ENCODE measurements around the gene CRIP1.

The CRIP1 gene, protein sequence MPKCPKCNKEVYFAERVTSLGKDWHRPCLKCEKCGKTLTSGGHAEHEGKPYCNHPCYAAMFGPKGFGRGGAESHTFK
- total RNA-seq = 0.96 to 14.3 reads per million in 2 experiments

DNA sequence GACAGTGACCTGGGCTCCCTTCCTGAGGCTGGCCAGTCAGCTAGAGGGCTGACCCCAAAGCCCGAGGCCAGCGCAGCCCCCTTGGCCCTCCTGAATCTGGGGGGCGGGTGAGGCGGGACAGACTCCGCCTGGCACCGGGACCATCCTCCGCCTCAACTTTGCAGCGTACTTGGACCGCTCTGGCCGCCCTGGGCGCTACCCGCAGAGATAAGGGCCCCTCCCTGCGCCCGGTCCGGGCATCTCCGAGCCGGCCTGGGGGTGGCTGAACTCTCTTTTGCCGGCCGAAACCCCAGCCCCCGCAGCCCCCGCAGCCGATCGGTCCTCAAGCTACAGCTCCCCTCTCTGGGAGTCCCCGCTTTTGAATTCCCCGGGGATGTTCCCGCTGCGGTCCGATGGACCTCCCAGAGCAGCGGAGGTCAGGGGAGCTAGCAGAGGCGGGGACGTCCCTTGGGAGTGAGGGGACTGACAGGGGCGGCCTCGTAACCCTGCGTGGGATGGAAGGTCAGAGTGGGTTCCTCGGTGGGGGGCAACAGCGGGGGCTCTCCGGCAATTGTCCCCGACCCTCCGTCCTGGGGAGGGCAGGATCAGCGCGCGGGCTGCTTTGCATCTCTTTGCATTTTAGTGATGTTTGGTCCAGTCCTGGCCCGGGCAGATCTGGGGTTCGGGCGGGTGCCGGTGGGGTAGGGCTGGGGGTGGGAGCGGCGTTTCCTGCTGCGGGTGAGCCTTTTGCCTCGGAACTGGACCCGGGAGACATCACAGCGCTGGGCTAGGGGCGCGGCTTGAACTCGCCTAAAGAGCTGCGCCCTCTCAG is at the start of gene CRIP1:
Gene CRIP1, plus strand, starts transcription at position 724 of the 811 bp plus-strand sequence. CDS start 374 bp downstream, outside the sequence.
- DNase-seq (ENCODE audit: low read depth) = no peak

DNA sequence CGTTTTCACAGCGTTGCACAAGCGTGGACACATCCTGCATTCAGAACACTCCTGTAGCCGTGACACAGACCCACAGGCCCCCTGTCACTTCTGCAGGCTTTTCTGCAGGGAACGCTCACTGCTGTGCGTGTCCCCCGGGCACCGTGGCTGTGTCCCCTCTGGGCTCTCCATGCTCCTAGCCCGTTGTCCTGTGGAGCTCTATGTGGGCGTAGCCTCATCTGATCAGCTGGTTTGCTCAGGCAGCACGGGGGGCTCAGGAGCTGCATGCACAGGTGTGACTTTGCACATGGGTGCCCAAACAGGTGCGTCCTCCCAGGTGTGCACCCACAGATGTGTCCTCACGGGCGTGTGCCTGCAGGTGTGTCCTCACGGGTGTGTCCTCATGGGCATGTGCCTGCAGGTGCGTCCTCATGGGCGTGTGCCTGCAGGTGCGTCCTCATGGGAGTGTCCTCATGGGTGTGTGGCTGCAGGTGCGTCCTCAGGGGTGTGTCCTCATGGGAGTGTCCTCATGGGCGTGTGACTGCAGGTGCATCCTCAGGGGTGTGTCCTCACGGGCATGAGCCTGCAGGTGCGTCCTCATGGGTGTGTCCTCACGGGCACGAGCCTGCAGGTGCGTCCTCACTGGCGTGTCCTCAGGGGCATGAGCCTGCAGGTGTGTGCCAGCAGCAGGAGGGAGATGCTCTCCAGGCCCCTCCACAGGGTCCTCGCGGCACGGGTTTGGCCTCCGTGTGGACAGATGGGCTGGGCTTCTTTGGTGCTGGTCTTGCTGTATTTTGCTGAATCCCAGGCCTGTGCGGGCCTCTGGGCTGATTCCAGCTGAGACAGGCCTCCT is 49.6 kb upstream of the CRIP1 start:
- DNase-seq (ENCODE audit: low read depth) = no peak

DNA sequence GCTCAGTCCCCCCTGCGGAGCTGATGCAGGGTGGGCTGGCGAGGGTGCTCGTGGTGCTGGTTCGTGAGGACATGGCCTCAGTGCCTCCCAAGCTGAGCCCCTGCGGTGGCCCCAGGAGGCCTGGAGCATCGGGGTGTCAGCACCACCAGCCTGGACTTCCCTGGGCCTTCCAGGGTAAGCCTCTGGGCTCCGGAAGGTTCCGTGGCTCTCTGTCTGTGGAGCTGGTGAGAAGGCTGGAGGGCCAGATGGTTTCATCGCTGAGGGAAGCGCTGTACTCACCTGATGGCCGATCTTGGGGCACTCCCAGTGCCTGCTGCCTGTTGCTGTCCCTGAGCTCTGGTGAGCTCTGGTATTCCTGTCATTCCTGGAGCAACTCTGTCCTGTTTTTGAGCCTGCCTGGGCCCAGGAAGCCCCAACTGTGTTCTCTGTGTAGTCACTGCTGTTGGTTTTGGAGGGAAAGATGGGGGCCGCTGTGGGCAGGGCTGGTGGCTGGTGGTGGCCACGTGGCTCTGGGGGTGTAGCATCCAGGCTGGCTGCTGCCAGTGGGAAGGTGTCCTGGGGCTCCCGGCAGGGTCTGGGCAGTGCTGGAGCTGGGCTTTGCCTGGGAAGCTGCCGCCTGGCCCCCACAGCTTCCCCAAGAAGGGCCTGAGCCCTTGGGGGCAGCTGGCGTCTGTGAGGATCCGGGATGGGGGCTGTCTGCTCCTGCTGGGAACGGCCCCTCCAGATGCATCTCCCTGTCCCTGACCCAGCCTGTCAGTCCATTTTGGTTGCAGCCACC is 48.8 kb upstream of the CRIP1 start:
- no peak for DNase-seq (ENCODE audit: low read depth)

DNA sequence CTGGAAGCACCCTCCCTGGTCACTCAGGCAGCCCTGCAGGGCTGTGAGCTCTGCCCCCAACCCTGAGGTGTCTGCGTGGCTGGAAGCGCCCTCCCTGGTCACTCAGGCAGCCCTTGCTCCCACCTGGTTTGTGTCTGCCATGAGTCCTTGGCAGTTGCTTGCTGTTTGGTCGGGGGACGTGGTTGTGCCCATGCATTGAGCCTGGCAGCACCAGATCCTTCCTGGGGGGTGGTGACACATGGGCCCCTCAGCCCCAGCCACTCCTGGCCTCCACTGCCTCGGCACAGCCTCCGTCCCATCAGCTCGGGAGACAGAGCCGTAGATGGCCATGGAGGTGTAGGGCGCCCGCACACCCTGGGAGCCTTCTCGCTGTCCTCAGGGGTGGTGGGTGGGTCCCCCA is 47.5 kb upstream of the CRIP1 start:
- no peak for DNase-seq (ENCODE audit: low read depth)

DNA sequence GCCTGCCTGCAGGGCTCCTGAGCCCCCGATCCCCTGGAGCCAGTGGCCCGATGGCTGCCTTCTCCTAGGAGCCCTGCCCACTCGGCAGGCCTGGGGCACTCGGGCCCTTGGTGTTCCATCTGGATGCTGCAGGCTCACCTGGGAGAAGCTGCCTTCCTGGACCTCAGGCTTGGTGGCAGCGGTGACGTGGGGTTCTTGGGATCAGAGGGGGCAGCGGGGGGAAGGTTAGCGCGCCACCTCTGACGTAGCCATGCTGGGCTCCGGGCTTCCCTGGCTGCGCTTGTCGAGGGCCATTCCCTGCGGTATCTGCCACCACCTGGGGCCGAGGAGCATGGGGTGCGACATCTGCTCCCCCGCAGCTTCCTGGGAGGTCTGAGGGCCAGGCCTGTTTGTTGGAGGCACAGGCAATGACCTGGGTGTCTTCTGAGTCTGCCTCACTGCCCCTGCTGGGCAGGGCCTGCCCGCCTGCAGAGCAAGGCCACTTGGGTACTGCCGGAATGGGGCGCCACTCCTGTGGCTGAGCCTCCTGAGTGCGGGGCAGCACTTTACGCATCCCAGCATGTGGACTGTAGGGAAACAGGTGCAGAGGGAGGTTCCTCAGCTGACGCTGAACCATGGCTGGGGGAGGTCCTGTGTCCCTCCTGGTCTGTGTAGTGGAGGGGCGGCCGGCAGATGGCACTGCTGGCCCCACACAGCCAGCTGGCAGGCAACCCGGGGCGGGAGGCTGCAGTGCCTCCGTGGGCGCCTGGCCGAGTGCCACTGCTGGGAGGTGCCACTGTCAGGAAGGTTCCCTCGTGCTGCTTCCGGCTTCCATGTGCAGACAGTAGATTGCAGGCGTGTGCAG is 46.8 kb upstream of the CRIP1 start:
- no peak for DNase-seq (ENCODE audit: low read depth)

DNA sequence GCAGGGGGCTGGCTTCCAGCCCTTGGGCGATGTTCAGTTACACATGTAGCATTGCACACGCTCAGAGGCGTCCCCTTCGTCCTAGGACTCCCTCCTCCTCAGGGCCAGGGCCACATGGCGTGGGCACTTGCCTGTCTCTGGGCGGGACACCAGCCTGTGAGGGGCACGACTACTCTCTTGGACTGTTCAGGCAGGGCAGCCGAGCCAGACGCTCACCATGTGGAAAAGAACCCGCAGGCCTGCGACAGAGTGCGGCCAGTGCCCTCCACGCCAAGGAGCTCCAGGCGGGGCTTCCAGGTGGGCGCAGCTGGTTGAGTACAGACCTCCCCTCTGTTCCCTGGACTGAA is 46.2 kb upstream of the CRIP1 start:
- DNase-seq (ENCODE audit: low read depth) = no peak

DNA sequence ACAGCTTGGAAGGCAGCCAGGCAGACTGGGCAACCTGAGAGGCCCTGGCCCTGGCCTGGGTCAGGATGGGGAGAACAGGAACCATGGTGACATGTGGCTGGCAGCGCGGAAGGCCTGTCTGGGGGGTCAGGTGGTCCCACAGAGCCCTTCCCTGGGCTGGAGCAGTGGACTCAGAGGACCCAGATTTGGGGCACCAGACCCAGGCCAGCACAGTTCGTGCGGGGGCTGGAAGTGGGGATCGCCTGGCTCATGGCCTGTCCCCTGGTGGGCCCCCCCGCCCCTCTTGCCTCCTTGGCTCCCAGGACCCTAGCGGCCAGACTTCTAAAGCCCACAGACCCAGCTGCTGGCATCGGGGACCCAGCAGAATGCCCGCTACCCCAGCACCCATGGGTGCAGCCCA is 45.7 kb upstream of the CRIP1 start:
- DNase-seq (ENCODE audit: low read depth) = no peak

DNA sequence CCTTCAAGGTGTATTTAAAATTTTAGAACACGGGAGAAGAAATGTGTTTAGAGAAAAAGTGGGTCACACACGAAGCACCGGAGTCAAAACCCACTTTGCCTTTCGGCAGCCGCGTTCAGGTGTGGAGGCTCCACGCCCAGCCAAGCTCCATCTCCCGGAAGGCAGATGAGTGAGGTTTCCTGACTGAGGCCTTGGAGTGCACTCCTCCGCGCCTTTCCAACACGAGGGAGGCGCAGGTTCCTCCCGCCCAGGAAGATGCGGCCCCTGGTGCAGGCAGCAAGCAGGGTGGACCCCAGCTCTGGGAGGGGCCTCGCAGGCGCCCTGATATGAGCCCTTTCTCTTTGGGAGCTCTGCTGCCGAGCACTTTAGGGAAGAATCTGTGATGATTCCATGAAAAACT is 44.6 kb upstream of the CRIP1 start:
- no peak for DNase-seq (ENCODE audit: low read depth)

DNA sequence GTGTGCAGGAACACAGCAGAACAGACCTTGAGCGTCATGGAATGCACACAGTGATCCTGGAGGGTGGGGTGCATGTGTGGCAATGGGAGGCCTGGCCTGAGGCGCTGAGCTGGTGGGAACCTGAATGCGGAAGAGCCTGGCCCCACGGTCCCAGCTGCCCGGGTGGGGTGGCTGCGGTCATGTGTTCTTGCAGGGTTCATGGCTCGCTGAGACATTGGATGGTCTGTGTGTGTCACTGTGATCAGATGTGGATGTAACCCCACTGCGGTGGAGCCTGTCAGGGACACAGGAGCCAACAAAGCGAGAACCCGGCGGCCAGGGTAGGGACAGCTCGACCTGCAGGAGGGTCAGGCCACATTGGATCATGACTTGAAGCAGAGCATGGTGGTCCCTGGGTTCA is 43.9 kb upstream of the CRIP1 start:
- DNase-seq (ENCODE audit: low read depth) = no peak

DNA sequence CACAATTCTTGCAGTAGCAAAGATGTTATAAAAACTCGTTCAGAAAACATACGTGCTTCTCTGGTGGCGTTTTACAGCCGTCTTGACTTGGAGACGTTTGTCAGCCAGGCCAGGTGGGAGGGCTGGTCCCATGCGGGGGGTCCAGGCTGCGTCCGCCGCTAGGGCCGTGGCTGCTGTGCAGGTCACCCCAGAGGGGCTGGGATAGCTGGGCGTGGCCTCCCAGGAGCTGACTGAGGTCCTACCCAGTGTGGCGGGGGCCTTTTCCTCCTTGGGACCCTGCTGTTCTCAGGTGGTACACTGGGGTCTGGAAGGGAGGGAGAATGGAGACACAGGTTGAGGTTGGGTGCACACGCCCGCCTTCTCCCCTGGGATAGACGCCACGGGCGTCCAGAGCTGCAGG is 41.8 kb upstream of the CRIP1 start:
- no peak for DNase-seq (ENCODE audit: low read depth)

DNA sequence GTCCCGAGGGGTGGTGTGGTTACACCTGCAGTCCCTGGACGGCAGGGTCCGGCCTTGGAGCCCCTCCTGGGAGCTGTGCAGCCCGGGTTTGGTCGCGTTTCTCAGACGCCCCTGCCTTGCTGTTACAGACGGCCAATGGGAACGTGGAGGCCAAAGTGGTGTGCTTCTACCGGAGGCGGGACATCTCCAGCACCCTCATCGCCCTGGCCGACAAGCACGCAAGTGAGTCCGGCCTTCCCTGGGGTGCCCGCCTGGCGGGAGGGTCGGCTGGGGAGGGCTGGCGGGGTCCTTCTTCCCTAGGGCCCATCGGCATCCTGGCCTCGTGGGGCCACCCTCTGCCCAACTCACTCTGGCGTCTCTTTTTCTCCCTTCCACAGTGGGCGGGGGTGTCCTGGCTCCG is 41.4 kb upstream of the CRIP1 start:
- DNase-seq (ENCODE audit: low read depth) = no peak

DNA sequence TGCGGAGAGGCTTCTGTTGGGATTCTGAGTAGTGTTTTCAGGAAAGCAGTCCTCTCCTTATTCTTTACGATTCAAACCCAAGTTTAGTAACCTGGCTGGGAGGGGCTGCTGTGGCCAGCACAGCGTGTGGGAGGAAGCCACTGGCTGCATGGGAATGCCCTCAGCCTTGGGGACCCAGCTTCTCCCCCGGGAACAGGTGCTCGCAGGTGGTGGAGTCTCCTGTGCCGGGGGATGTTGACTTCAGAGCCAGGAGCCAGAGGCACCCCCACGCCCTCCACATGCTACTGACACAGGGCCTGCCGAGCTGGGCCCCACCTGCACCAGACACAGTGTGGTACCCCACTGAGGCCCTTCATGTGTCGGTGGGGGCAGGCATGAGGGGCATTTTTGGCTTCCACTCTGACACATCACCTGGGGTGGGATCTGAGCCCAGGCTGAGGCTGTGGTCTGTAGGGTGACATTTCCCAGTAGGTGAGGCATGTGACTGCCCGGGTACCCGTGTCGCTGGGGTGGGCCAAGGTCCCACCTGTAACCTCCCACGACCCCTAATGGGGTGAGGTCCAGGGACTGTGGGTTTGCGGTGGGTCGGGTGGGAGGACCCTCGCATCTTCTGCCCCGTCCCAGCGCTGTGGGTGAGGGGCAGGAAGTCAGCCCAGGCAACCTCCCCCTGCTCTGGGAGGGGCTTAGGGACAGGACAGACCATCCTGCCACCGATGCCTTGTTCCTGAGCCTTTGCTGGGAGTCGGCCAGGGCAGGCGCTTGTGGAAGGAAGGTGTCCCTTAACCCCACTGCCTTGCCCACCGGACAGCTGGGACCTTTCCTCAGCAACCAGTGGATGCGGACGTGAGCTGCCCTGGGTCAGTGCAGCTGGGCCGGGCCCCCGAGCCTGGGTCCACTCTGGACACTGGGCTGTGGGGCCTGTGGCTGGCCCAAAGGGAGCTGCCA is 40.5 kb upstream of the CRIP1 start:
- no peak for DNase-seq (ENCODE audit: low read depth)

DNA sequence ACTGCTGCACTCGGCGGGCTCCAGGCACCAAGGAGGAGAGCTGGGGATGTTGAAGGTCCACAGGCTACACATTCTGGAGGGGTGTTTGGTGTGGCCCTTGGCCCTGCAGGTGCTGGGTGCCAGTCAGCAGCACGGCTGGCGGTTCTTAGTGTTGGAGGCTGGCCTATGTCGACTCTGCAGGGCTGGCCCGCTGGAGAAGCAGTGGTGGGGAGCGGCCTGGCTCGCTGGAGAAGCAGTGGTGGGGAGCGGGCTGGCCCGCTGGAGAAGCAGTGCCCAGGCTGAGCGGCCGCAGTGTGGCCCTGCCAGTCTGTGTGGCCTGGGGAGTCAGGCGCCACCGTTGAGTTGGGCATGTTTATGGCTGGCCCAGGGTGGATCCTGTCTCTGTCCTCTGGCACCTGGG is 39.7 kb upstream of the CRIP1 start:
- no peak for DNase-seq (ENCODE audit: low read depth)

DNA sequence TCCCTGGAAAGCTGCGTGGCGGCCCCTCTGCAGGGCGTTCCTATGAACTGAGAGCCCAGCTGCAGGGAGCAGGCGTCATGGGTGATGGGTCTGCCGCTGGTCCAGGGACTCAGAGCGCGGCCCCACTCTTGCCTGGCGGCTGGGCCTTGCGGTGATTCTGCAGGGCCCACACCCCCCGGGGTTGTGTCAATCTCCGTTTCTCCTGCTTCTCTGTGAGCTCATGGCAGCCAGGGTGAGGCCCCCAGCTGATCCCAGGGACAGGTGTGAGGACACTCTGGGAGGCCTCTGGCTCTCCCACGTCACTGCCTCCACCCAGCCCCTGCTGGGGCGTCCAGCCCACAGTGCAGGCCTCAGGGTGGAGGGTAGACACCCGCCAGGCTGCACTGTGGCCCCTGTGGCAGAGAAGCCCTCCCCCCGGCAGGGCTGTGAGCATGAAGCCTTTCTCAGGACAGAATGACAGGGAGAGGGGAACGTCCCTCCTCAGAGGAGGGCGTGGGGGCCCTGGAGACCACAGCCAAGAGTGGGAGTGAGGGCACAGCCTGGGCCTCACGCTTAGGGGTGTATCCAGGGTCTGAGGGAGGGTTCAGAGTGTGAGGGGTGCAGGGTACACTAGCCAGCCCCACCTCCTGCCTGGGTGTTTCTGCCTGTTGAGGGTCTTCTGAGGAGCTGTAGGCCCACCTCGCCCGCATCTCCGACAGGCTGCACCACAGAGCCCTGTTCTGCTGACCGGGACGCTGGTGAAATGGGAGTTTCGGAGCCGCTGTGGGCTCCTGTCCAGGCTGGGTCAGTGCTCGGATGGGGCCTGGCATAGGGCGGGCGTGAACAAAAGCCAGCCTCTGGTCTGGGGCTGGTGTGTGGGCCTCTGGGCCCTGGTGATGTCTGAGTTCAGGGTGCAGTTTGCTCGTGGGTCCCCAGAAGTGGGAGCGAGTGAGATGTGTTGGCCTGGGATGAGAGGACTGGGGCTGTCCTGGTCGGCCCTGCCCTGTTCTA is 38.7 kb upstream of the CRIP1 start:
- no peak for DNase-seq (ENCODE audit: low read depth)

DNA sequence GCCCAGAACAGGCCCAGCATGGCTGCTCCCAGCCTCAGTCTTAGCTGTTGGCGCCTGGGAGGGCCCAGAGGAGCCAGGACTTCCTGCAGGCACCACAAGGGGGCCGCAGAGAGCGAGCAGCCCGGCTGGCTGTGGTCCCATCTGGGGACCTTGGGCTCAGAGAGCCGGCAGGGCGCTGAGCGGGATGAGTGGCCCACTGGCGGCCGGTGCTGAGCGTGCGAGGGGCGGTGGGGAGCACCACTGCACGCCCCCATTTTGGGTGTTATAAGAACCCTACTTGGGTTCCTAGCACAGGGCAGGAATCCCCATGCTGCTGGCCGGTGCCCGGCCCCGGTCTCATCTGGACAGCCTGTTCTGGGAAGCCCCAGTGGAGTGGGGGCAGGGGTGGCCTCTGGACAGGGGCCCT is 38.0 kb upstream of the CRIP1 start:
- peak; percentile 59 for DNase-seq (ENCODE audit: low read depth)

DNA sequence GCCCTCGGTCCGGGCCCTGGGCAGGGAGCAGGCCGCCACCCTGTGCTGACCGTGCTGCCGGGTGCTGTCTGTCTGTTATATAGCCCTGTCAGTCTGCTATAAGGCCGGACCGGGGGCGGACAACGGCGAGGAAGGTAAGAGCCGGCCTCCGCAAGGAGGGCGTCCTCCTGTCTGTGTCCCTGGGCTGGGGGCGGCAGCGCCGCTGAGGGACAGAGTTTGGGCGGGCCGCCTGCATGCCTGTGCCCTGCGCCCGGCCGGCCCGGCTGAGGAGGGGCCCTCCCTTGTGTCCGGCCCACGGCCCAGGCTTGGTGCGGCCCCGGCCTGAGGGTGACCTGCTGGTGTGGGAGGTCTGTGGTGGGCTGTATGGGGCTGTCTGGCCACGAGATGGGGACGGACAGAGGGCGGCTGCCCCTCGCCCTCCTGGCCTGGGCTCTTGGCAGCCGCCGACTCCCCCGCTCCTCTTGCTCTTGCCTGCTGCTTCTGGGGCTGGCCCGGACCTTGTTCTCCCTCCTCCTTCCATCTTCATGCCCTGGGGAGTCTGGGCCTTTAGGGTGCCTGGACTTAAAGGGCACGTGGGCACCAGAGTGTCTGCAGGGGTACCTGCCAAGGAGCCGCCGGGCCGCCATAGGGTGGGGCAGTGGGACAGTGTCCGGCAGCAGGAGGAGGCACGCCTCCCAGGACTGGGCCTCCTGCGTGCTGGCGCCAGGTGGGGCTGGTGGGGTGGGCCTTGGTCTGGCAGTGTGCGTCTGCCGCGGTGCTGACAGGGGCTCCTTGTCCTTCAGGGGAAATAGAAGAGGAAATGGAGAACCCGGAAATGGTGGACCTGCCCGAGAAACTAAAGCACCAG is 37.2 kb upstream of the CRIP1 start:
- no peak for DNase-seq (ENCODE audit: low read depth)

DNA sequence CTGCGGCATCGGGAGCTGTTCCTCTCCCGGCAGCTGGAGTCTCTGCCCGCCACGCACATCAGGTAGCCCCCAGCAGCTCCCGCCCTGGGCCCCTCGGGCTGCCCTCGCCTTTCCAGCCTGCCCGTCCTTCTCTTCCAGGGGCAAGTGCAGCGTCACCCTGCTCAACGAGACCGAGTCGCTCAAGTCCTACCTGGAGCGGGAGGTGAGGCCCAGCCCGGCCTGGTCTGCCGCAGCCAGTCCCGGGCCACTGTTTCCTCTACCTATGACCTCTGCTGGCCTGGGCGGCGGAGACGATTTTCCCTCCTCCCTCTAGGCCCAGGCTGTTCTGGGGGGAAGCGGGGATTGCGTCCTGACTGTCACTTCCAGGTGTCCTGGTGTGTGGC is 36.6 kb upstream of the CRIP1 start:
- DNase-seq (ENCODE audit: low read depth) = no peak

Data from T follicular helper cell (primary cell).